ENCODE measurements around the gene CRYGN. TPM values are rescaled to one million over a fixed set of nuclear protein-coding genes. Genes with fewer than 3 reads are reported as not detected.

The CRYGN gene
- total and polyA plus RNA-seq, 2 of the 13 experiments (the other 11 are each of a cell fraction or from before 2014, with no cell fraction given): 0.11 TPM; not detected in 1

GRCh38 chr7:151481650-151482505 lies 41.9 kb upstream of the CRYGN start:
- CTCF ChIA-PET (ENCODE audit: low intra/inter-chr PET ratio, low total read pairs): no interaction called here
- intact Hi-C loops (cut with micrococcal nuclease; ENCODE audit: unreplicated experiment): no loop called here

DNA sequence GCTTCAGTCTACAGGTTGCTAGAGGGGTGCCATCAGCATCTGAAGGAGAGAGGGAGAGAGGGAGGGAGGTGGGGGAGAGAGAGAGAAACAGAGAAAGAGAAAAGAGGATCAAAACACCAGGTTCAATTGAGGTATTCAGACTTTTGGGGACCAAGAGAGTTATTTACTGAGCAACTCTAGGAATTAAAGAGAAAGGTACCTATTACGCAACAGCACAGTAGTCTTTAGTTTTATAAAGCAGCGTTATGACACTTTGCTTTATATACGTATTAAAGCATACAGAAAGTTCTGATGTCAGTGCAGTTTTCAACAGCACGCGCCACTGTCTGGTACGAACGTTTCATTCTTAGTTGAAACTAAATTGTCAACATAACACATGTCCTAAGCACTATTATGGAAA lies 37.9 kb upstream of the CRYGN start:
- H3K4me1 ChIP-seq (ENCODE audit: insufficient read depth, low read length): no peaks in the 10 kb centered on the region
- H3K9me3 ChIP-seq (ENCODE audit: low read length): no peaks in the 10 kb centered on the region
- in situ Hi-C loops (cut with HindIII; ENCODE audit: extremely low pct_ligation_motif_present, low pct_unique_long_range_greater_than_20kb): no loop called here
- H2AFZ ChIP-seq (ENCODE audit: low read length): no peak overlapping the region
- CTCF ChIA-PET (ENCODE audit: low intra/inter-chr PET ratio, low total read pairs): no interaction called here
- no peaks in the 10 kb centered on the region for H3K27me3 ChIP-seq (ENCODE audit: control insufficient read depth in 1 of 2, insufficient read depth in 2 of 2, low read length in 2 of 2)
- DNase-seq (ENCODE audit: low spot score) (no peak), FAIRE-seq (no peak), ATAC-seq (no peak)
- H3K36me3 ChIP-seq (replicated peaks in 1 of 2; ENCODE audit: control insufficient read depth in 1 of 2, insufficient read depth in 2 of 2, low read length in 2 of 2): peaks cover 9 to 46% of the 10 kb centered on the region in 2 experiments
- H3K9ac ChIP-seq (ENCODE audit: insufficient read depth, low read depth, low read length): no peak overlapping the region
- no peak overlapping the region for H3K4me3 ChIP-seq (replicated peaks in 1 of 3; ENCODE audit: insufficient read depth in 1 of 3, low read depth in 2 of 3, low read length in 3 of 3)
- intact Hi-C loops (cut with micrococcal nuclease; ENCODE audit: unreplicated experiment): no loop called here
- TF ChIP-seq ZNF160 (CRISPR knock-in tag; IDR thresholded peaks at IDR 0.05) (no peak), GABPB1 (CRISPR knock-in tag; IDR thresholded peaks at IDR 0.05) (no peak), SP5 (CRISPR knock-in tag; IDR thresholded peaks at IDR 0.05; ENCODE audit: borderline replicate concordance, low read depth) (no peak), ZSCAN29 (CRISPR knock-in tag; conservative IDR thresholded peaks at IDR 0.05) (no peak), CEBPB (IDR thresholded peaks at IDR 0.05; ENCODE audit: borderline replicate concordance, low read depth, low read length) (peak; percentile 85), GZF1 (CRISPR knock-in tag; IDR thresholded peaks at IDR 0.05) (no peak), RNF2 (conservative IDR thresholded peaks at IDR 0.05; ENCODE audit: low read depth) (no peak), ZNF333 (CRISPR knock-in tag; IDR thresholded peaks at IDR 0.05; ENCODE audit: borderline replicate concordance) (no peak)
- TF ChIP-seq, protein P1, sequence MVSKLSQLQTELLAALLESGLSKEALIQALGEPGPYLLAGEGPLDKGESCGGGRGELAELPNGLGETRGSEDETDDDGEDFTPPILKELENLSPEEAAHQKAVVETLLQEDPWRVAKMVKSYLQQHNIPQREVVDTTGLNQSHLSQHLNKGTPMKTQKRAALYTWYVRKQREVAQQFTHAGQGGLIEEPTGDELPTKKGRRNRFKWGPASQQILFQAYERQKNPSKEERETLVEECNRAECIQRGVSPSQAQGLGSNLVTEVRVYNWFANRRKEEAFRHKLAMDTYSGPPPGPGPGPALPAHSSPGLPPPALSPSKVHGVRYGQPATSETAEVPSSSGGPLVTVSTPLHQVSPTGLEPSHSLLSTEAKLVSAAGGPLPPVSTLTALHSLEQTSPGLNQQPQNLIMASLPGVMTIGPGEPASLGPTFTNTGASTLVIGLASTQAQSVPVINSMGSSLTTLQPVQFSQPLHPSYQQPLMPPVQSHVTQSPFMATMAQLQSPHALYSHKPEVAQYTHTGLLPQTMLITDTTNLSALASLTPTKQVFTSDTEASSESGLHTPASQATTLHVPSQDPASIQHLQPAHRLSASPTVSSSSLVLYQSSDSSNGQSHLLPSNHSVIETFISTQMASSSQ (IDR thresholded peaks at IDR 0.05; ENCODE audit: low read depth): no peak
- TF ChIP-seq, protein P1 (CRISPR knock-in tag; IDR thresholded peaks at IDR 0.05; ENCODE audit: borderline replicate concordance): no peak
- no peak overlapping the region for H3K4me2 ChIP-seq (ENCODE audit: low read depth, low read length)
- 97% methylated on average over 7 of the region's 7 CpGs for WGBS (ENCODE audit: low lambda C conversion rate)
- H3K79me2 ChIP-seq (ENCODE audit: insufficient read depth, low read length): peaks cover 6% of the 10 kb centered on the region
- no peak overlapping the region for H3K27ac ChIP-seq (ENCODE audit: extremely low read length, insufficient read depth, low read length)
- H4K20me1 ChIP-seq (ENCODE audit: insufficient read depth, low read length): no peaks in the 10 kb centered on the region
- POLR2A ChIA-PET: no interaction called here
- no TSS peak for BruUV-seq (replicated peaks)

More at GRCh38 chr7:151481650-151482505, 41.9 kb upstream of the CRYGN start:
- POLR2A ChIA-PET: no interaction called here
- no peak overlapping the region for H3K4me2 ChIP-seq (ENCODE audit: low read depth, low read length)
- H3K36me3 ChIP-seq (replicated peaks in 1 of 2; ENCODE audit: control insufficient read depth in 1 of 2, insufficient read depth in 2 of 2, low read length in 2 of 2): peaks cover 12 to 70% of the 10 kb centered on the region in 2 experiments
- in situ Hi-C loops (cut with HindIII; ENCODE audit: extremely low pct_ligation_motif_present, low pct_unique_long_range_greater_than_20kb): no loop called here
- no peak for DNase-seq (ENCODE audit: low spot score)
- TF ChIP-seq, protein P2, sequence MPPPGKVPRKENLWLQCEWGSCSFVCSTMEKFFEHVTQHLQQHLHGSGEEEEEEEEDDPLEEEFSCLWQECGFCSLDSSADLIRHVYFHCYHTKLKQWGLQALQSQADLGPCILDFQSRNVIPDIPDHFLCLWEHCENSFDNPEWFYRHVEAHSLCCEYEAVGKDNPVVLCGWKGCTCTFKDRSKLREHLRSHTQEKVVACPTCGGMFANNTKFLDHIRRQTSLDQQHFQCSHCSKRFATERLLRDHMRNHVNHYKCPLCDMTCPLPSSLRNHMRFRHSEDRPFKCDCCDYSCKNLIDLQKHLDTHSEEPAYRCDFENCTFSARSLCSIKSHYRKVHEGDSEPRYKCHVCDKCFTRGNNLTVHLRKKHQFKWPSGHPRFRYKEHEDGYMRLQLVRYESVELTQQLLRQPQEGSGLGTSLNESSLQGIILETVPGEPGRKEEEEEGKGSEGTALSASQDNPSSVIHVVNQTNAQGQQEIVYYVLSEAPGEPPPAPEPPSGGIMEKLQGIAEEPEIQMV (CRISPR knock-in tag; IDR thresholded peaks at IDR 0.05; ENCODE audit: low read depth): no peak
- peak; percentile 85 for TF ChIP-seq ZNF121 (CRISPR knock-in tag; IDR thresholded peaks at IDR 0.05)
- H3K4me3 ChIP-seq (replicated peaks in 1 of 3; ENCODE audit: insufficient read depth in 1 of 3, low read depth in 2 of 3, low read length in 3 of 3): no peak overlapping the region
- no peaks in the 10 kb centered on the region for H3K27me3 ChIP-seq (ENCODE audit: control insufficient read depth in 1 of 2, insufficient read depth in 2 of 2, low read length in 2 of 2)
- H3K4me1 ChIP-seq (ENCODE audit: insufficient read depth, low read length): no peaks in the 10 kb centered on the region
- peaks cover 5% of the 10 kb centered on the region for H3K79me2 ChIP-seq (ENCODE audit: insufficient read depth, low read length)
- FAIRE-seq: no peak
- no peak overlapping the region for H3K27ac ChIP-seq (ENCODE audit: extremely low read length, insufficient read depth, low read length)
- H3K9ac ChIP-seq (ENCODE audit: insufficient read depth, low read depth, low read length): no peak overlapping the region
- ATAC-seq: no peak
- BruUV-seq (replicated peaks): no TSS peak
- H2AFZ ChIP-seq (ENCODE audit: low read length): no peak overlapping the region
- no peaks in the 10 kb centered on the region; the same call in 1 of the 2 replicates for H4K20me1 ChIP-seq (ENCODE audit: insufficient read depth, low read length)
- 99% methylated on average over 3 of the region's 4 CpGs for WGBS (ENCODE audit: low lambda C conversion rate)
- no peaks in the 10 kb centered on the region for H3K9me3 ChIP-seq (ENCODE audit: low read length)
